GM21360 (cell line): ENCODE results near the gene LY6G6F.

ENCODE experiments used
- ATAC-seq: cut with Tn5 transposase; IDR thresholded peaks from one replicate; pipeline ENCODE4 v1.9.1; 2021; ENCODE audit warnings: mild to moderate bottlenecking, moderate library complexity; ENCODE audit not compliant: unreplicated experiment

The LY6G6F gene

GRCh38 chr6:31722173-31722572, 15.5 kb downstream of the LY6G6F start:
- no peak for ATAC-seq

- no peak for ATAC-seq
These were observed 16.7 kb downstream of the LY6G6F start, which contains the start of gene MPIG6B for GRCh38 chr6:31723245-31723979. Gene MPIG6B (plus strand): TSS chr6:31723373. CDS start chr6:31723384, 11 bp downstream.

GRCh38 chr6:31723980-31724691, 17.5 kb downstream of the LY6G6F start:
- no peak for ATAC-seq

- ATAC-seq: no peak
These were observed 19.1 kb downstream of the LY6G6F start for GRCh38 chr6:31725502-31726350.

- no peak for ATAC-seq
These were observed 20.5 kb downstream of the LY6G6F start for GRCh38 chr6:31727034-31727716.

GRCh38 chr6:31727717-31728671, 21.3 kb downstream of the LY6G6F start:
- no peak for ATAC-seq

GRCh38 chr6:31728767-31729514, 22.3 kb downstream of the LY6G6F start, which contains the start of gene DDAH2:
Gene DDAH2 (minus strand): TSS chr6:31729299. CDS start chr6:31729161, 138 bp downstream.
- ATAC-seq: no peak

GRCh38 chr6:31729515-31729978, 22.9 kb downstream of the LY6G6F start:
- no peak for ATAC-seq

GRCh38 chr6:31729979-31730630, 23.4 kb downstream of the LY6G6F start:
- no peak for ATAC-seq

GRCh38 chr6:31730631-31731086, 24.0 kb downstream of the LY6G6F start:
- no peak for ATAC-seq

- ATAC-seq: no peak
These were observed 25.4 kb downstream of the LY6G6F start for GRCh38 chr6:31732029-31732428.

GRCh38 chr6:31733734-31734133, 27.1 kb downstream of the LY6G6F start:
- no peak for ATAC-seq

- ATAC-seq: no peak
These were observed 27.7 kb downstream of the LY6G6F start for GRCh38 chr6:31734247-31734820.

GRCh38 chr6:31734821-31735406, 28.2 kb downstream of the LY6G6F start:
- no peak for ATAC-seq

GRCh38 chr6:31736021-31736767, 29.5 kb downstream of the LY6G6F start, which contains the start of gene CLIC1:
Gene CLIC1 (minus strand): TSS chr6:31736530. CDS start chr6:31736300, 230 bp downstream.
- no peak for ATAC-seq

- no peak for ATAC-seq
These were observed 30.2 kb downstream of the LY6G6F start for GRCh38 chr6:31736768-31737314.
